Neural cell (in vitro differentiated cells): ENCODE measurements around the gene HLA-E. TPM values are rescaled to one million over a fixed set of nuclear protein-coding genes. Genes with fewer than 3 reads are reported as not detected.

Experiments
- H2AFZ ChIP-seq: fragments of 200-600, 300-800 bp; sonication (generic), shearing (Covaris generic); 2 replicates; pipeline ENCODE4 v1.6.0; 2014; ENCODE audit warnings: low read depth, mild to moderate bottlenecking, antibody characterized with exemption, low read length, moderate library complexity
- H3F3A ChIP-seq: fragments of 200-600 bp; shearing (Covaris generic); 2 replicates; pipeline ENCODE4 v1.6.1; 2016; ENCODE audit warnings: mild to moderate bottlenecking, moderate library complexity, mixed read lengths, antibody characterized with exemption, low read length; ENCODE audit not compliant: insufficient read depth, poor library complexity, severe bottlenecking
- H3K27ac ChIP-seq: fragments of 200-600, 300-800 bp; sonication (generic), shearing (Covaris generic); 2 replicates; pipeline ENCODE4 v1.5.1; 2014; ENCODE audit warnings: mild to moderate bottlenecking, low read length, moderate library complexity
- H3K27me3 ChIP-seq: fragments of 300-800, 200-600 bp; sonication (generic), shearing (Covaris generic); 2 replicates; pipeline ENCODE4 v1.6.0; 2014; ENCODE audit warnings: mild to moderate bottlenecking, low read depth, low read length, moderate library complexity; ENCODE audit not compliant: insufficient read depth
- H3K36me3 ChIP-seq: fragments of 300-800, 200-600 bp; sonication (generic), shearing (Covaris generic); 2 replicates; pipeline ENCODE4 v1.5.1; 2014; ENCODE audit warnings: mild to moderate bottlenecking, antibody characterized with exemption, low read length, moderate library complexity; ENCODE audit not compliant: insufficient read depth
- H3K4me2 ChIP-seq: fragments of 300-800, 200-600 bp; sonication (generic), shearing (Covaris generic); 2 replicates; pipeline ENCODE4 v1.6.0; 2014; ENCODE audit warnings: mild to moderate bottlenecking, low read length
- H3K4me3 ChIP-seq: fragments of 300-800, 200-600 bp; sonication (generic), shearing (Covaris generic); 2 replicates; pipeline ENCODE4 v1.5.1; 2014; ENCODE audit warnings: mild to moderate bottlenecking, low read length, moderate library complexity
- H3K79me2 ChIP-seq: fragments of 200-600 bp; shearing (Covaris generic); replicated peaks from 2 replicates; pipeline ENCODE4 v1.6.0; 2014; ENCODE audit warnings: mild to moderate bottlenecking, low read length, moderate library complexity; ENCODE audit not compliant: insufficient read depth
- H3K9ac ChIP-seq: fragments of 300-800, 200-600 bp; sonication (generic), shearing (Covaris generic); 2 replicates; pipeline ENCODE4 v1.6.1; 2016; ENCODE audit warnings: mild to moderate bottlenecking, low read length, mixed read lengths
- H3K9me2 ChIP-seq: fragments of 200-600 bp; shearing (Covaris generic); 2 replicates; pipeline ENCODE4 v1.6.1; 2016; ENCODE audit warnings: mild to moderate bottlenecking, low read length, mixed read lengths; ENCODE audit not compliant: insufficient read depth
- H3K9me3 ChIP-seq: fragments of 200-600, 300-800 bp; sonication (generic), shearing (Covaris generic); 2 replicates; pipeline ENCODE4 v1.6.1; 2016; ENCODE audit warnings: mild to moderate bottlenecking, mixed run types, low read length, moderate library complexity, mixed read lengths
- H4K20me1 ChIP-seq: fragments of 200-600 bp; shearing (Covaris generic); 2 replicates; pipeline ENCODE4 v1.6.1; 2016; ENCODE audit warnings: mild to moderate bottlenecking, mixed run types; ENCODE audit not compliant: insufficient read depth
- EP300 ChIP-seq: fragments of 450-650 bp; conservative IDR thresholded peaks from 2 replicates; pipeline ENCODE4 v1.6.1; 2014; ENCODE audit warnings: antibody characterized with exemption, mild to moderate bottlenecking, moderate library complexity; ENCODE audit not compliant: poor library complexity, severe bottlenecking
- EZH2 ChIP-seq: fragments of 200-600, 300-800 bp; shearing (Covaris generic), sonication (generic); IDR thresholded peaks from 2 replicates; pipeline ENCODE4 v1.6.1; 2014; ENCODE audit warnings: antibody characterized with exemption, low read length, borderline replicate concordance, mild to moderate bottlenecking; ENCODE audit not compliant: insufficient read depth, poor library complexity, severe bottlenecking
- MXI1 ChIP-seq: fragments of 450-650 bp; conservative IDR thresholded peaks from 2 replicates; pipeline ENCODE4 v1.6.1; 2014; ENCODE audit warnings: antibody characterized with exemption, mild to moderate bottlenecking; ENCODE audit not compliant: poor library complexity, severe bottlenecking
- POLR2AphosphoS5 ChIP-seq: IDR thresholded peaks from 2 replicates; pipeline ENCODE4 v1.6.1; 2012
- RAD21 ChIP-seq: fragments of 450-650 bp; conservative IDR thresholded peaks from 2 replicates; pipeline ENCODE4 v1.6.1; 2014; ENCODE audit warnings: antibody characterized with exemption, mild to moderate bottlenecking, moderate library complexity
- SMC3 ChIP-seq: fragments of 450-650 bp; conservative IDR thresholded peaks from 2 replicates; pipeline ENCODE4 v1.6.1; 2014; ENCODE audit warnings: antibody characterized with exemption, mild to moderate bottlenecking, moderate library complexity; ENCODE audit not compliant: poor library complexity
- TAF1 ChIP-seq: IDR thresholded peaks from 2 replicates; pipeline ENCODE4 v1.6.1; 2012; ENCODE audit warnings: low read depth
- polyA plus RNA-seq: library from polyadenylated mRNA; depleted of rRNA; stranded (reverse); fragments of >200 nt; gene quantifications from 2 replicates; pipeline ENCODE4 v1.2.3, GENCODE V29; 2014
- TF ChIP-seq, protein P1 (sequence below): fragments of 450-650 bp; IDR thresholded peaks from 2 replicates; pipeline ENCODE4 v1.5.1; 2014; ENCODE audit warnings: antibody characterized with exemption, mild to moderate bottlenecking, moderate library complexity; ENCODE audit not compliant: poor library complexity, severe bottlenecking
- TF ChIP-seq, protein P2 (sequence below): IDR thresholded peaks from 2 replicates; pipeline ENCODE4 v1.6.1; 2012; ENCODE audit warnings: borderline replicate concordance

HLA-E gene
- polyA plus RNA-seq, 1 donor from 2014 or later, result 0.51 TPM

DNA sequence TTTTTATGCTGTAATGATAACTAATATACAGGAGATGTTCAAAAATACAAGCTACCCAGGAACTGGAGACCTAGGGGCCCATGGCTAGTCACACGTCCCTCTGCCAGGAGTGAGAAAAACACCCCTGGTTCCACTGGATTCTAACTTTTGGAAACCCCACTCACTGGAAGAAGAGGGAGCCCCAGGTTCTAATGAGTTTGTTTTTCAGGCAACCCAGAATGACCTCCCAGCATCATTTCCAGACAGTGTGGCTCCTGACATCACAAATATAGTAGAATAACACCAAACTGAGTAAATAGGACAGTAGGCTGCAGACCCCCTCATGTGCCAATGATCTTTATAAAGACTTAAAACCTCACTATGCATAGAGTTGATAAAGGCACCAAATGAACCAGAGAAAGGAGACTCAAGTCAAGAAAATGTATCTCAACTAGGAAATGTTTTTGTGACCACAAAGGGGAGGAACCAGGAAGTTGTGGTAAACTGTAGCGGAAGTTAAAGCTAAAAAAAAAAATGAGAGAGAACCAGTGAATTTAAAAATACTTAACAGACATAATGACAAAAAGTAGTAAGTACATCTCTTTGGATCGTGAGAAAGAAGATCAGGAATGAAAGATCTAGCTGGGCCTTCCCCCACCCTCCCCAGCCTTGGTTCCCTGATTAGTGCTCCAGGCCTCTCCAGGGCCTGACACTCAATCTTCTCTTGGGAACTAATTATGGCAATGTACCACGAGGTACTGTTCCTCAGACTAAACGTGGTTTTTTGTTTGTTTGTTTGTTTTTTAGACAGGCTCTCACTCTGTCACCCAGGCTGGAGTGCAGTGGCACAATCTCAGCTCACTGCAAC, 19.8 kb downstream of the HLA-E start (continued):
- TF ChIP-seq, protein P1, sequence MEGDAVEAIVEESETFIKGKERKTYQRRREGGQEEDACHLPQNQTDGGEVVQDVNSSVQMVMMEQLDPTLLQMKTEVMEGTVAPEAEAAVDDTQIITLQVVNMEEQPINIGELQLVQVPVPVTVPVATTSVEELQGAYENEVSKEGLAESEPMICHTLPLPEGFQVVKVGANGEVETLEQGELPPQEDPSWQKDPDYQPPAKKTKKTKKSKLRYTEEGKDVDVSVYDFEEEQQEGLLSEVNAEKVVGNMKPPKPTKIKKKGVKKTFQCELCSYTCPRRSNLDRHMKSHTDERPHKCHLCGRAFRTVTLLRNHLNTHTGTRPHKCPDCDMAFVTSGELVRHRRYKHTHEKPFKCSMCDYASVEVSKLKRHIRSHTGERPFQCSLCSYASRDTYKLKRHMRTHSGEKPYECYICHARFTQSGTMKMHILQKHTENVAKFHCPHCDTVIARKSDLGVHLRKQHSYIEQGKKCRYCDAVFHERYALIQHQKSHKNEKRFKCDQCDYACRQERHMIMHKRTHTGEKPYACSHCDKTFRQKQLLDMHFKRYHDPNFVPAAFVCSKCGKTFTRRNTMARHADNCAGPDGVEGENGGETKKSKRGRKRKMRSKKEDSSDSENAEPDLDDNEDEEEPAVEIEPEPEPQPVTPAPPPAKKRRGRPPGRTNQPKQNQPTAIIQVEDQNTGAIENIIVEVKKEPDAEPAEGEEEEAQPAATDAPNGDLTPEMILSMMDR, result no peak

DNA sequence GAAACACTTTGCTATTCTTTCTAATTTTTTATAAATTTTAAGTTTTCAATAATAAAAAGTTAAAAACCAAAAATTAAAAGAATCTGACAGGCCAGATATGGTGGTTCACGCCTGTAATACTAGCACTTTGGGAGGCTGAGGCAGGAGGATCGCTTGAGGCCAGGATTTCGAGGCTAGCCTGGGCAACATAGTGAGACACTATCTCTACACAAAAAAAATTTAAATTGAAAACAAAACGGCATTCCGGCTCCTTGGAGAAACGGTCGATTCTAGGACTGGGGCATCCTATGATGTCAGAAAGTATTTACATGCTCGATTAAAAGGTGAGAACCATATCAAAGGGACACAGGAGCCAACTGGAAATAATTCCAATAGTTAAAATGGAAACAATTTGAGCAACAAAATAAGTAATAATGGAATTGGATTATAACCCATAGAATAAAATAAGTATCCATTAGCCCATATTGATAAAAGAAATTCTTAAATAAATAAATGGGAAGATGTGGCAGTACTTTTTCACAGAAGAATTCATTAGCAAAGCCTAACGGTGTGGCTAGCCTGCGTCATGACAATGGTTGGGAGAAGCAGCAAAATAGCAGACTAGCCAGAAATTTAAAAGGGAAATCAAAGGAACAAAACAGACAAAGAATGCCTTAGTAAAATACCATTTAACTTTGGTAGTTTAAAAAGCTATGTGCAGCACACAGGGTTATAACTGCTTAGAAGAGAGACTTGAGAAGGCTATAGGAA, 21.3 kb downstream of the HLA-E start:
- Histone ChIP-seq H3K4me2 (no peak overlapping the region), H4K20me1 (no peaks in the 10 kb centered on the region), H3K36me3 (no peaks in the 10 kb centered on the region), H3K27me3 (no peaks in the 10 kb centered on the region), H3K27ac (no peak overlapping the region), H3K9ac (no peak overlapping the region), H3K79me2 (no peaks in the 10 kb centered on the region), H3K9me3 (no peaks in the 10 kb centered on the region), H3F3A (no peaks in the 10 kb centered on the region), H2AFZ (no peak overlapping the region), H3K9me2 (no peaks in the 10 kb centered on the region), H3K4me3 (no peak overlapping the region)
- TF ChIP-seq EP300 (no peak), SMC3 (no peak), TAF1 (no peak), MXI1 (no peak), RAD21 (no peak), POLR2AphosphoS5 (no peak), EZH2 (no peak)
- TF ChIP-seq, protein P1, result no peak
- TF ChIP-seq, protein P2, sequence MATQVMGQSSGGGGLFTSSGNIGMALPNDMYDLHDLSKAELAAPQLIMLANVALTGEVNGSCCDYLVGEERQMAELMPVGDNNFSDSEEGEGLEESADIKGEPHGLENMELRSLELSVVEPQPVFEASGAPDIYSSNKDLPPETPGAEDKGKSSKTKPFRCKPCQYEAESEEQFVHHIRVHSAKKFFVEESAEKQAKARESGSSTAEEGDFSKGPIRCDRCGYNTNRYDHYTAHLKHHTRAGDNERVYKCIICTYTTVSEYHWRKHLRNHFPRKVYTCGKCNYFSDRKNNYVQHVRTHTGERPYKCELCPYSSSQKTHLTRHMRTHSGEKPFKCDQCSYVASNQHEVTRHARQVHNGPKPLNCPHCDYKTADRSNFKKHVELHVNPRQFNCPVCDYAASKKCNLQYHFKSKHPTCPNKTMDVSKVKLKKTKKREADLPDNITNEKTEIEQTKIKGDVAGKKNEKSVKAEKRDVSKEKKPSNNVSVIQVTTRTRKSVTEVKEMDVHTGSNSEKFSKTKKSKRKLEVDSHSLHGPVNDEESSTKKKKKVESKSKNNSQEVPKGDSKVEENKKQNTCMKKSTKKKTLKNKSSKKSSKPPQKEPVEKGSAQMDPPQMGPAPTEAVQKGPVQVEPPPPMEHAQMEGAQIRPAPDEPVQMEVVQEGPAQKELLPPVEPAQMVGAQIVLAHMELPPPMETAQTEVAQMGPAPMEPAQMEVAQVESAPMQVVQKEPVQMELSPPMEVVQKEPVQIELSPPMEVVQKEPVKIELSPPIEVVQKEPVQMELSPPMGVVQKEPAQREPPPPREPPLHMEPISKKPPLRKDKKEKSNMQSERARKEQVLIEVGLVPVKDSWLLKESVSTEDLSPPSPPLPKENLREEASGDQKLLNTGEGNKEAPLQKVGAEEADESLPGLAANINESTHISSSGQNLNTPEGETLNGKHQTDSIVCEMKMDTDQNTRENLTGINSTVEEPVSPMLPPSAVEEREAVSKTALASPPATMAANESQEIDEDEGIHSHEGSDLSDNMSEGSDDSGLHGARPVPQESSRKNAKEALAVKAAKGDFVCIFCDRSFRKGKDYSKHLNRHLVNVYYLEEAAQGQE, result no peak
